Mesodermal cell (in vitro differentiated cells): ENCODE results near the gene CSF2.

Source experiments
- H3K27ac ChIP-seq: 2 replicates; pipeline ENCODE4 v1.7.0; 2013; ENCODE audit warnings: mild to moderate bottlenecking, low read depth, low read length, moderate library complexity; ENCODE audit not compliant: severe bottlenecking
- H3K36me3 ChIP-seq: 2 replicates; pipeline ENCODE4 v1.7.1; 2013; ENCODE audit warnings: mild to moderate bottlenecking, low read length, moderate library complexity; ENCODE audit not compliant: control insufficient read depth, insufficient read depth
- H3K4me1 ChIP-seq: one replicate; pipeline ENCODE4 v1.7.1; 2013; ENCODE audit warnings: mild to moderate bottlenecking, low read length; ENCODE audit not compliant: insufficient read depth, control insufficient read depth, poor library complexity, severe bottlenecking
- H3K4me3 ChIP-seq: 2 replicates; pipeline ENCODE4 v1.7.0; 2013; ENCODE audit warnings: low read length, control low read depth, mild to moderate bottlenecking; ENCODE audit not compliant: insufficient read depth, poor library complexity, severe bottlenecking; ENCODE audit errors: extremely low read depth
- H3K9me3 ChIP-seq: 2 replicates; pipeline ENCODE4 v1.7.1; 2013; ENCODE audit warnings: mild to moderate bottlenecking, low read length, moderate library complexity; ENCODE audit not compliant: control insufficient read depth
- WGBS, 2 experiments: methylation state at CpG; one replicate each; pipeline ENCODE4 v1.1.5; 2013; ENCODE audit warnings: missing lambda C conversion rate in 2 of 2; ENCODE audit not compliant: insufficient coverage in 2 of 2; 5-methylcytosine and 5-hydroxymethylcytosine counted together

CSF2 gene

GRCh38 chr5:132093271-132093670 is 19.7 kb downstream of the CSF2 start:
- H3K4me1 ChIP-seq = peaks cover 8% of the 10 kb centered on the region
- WGBS, 2 experiments = 56 to 100% methylated on average over 1 to 3 of the region's 3 CpGs

GRCh38 chr5:132094393-132095076 is 20.9 kb downstream of the CSF2 start:
- 90 to 91% methylated on average over 11 of the region's 12 CpGs for WGBS, 2 experiments
- Histone ChIP-seq H3K36me3 (no peaks in the 10 kb centered on the region), H3K27ac (no peak overlapping the region), H3K9me3 (no peaks in the 10 kb centered on the region), H3K4me1 (peaks cover 8% of the 10 kb centered on the region), H3K4me3 (no peak overlapping the region)

More at GRCh38 chr5:132093271-132093670, 19.7 kb downstream of the CSF2 start:
- Histone ChIP-seq H3K4me3 (no peak overlapping the region), H3K36me3 (no peaks in the 10 kb centered on the region), H3K9me3 (no peaks in the 10 kb centered on the region), H3K27ac (no peak overlapping the region)

GRCh38 chr5:132095077-132095410 is 21.5 kb downstream of the CSF2 start:
- H3K36me3 ChIP-seq = no peaks in the 10 kb centered on the region
- H3K9me3 ChIP-seq = no peaks in the 10 kb centered on the region
- no peak overlapping the region for H3K27ac ChIP-seq
- H3K4me3 ChIP-seq = no peak overlapping the region
- 87% methylated on average over 2 of the region's 2 CpGs; no CpG with 5 or more reads in 1 of the 2 experiments for WGBS, 2 experiments
- H3K4me1 ChIP-seq = peaks cover 8% of the 10 kb centered on the region

- Histone ChIP-seq H3K36me3 (no peaks in the 10 kb centered on the region), H3K4me3 (no peak overlapping the region), H3K27ac (no peak overlapping the region), H3K9me3 (no peaks in the 10 kb centered on the region), H3K4me1 (peaks cover 8% of the 10 kb centered on the region)
- 90 to 95% methylated on average over 6 of the region's 6 CpGs for WGBS, 2 experiments
These were observed 21.9 kb downstream of the CSF2 start for GRCh38 chr5:132095424-132095972.

- Histone ChIP-seq H3K27ac (no peak overlapping the region), H3K9me3 (no peaks in the 10 kb centered on the region), H3K36me3 (no peaks in the 10 kb centered on the region), H3K4me1 (peaks cover 8% of the 10 kb centered on the region), H3K4me3 (no peak overlapping the region)
- WGBS, 2 experiments = 83 to 100% methylated on average over 1 to 2 of the region's 3 CpGs
These were observed 23.3 kb downstream of the CSF2 start for GRCh38 chr5:132096904-132097303.

- H3K4me1 ChIP-seq = peaks cover 14% of the 10 kb centered on the region
- no peak overlapping the region for H3K4me3 ChIP-seq
- 86 to 91% methylated on average over 4 of the region's 5 CpGs for WGBS, 2 experiments
- H3K36me3 ChIP-seq = no peaks in the 10 kb centered on the region
- no peak overlapping the region for H3K27ac ChIP-seq
- no peaks in the 10 kb centered on the region for H3K9me3 ChIP-seq
These were observed 24.6 kb downstream of the CSF2 start for GRCh38 chr5:132098151-132098594.

- H3K4me1 ChIP-seq = peaks cover 15% of the 10 kb centered on the region
- H3K9me3 ChIP-seq = no peaks in the 10 kb centered on the region
- H3K27ac ChIP-seq = no peak overlapping the region
- no peak overlapping the region for H3K4me3 ChIP-seq
- H3K36me3 ChIP-seq = no peaks in the 10 kb centered on the region
These were observed 25.0 kb downstream of the CSF2 start for GRCh38 chr5:132098621-132099020.

- WGBS, 2 experiments = 79 to 86% methylated on average over 1 to 3 of the region's 5 CpGs
- Histone ChIP-seq H3K36me3 (no peaks in the 10 kb centered on the region), H3K27ac (no peak overlapping the region), H3K9me3 (no peaks in the 10 kb centered on the region), H3K4me1 (peaks cover 20% of the 10 kb centered on the region), H3K4me3 (no peak overlapping the region)
These were observed 25.6 kb downstream of the CSF2 start for GRCh38 chr5:132099076-132099748.

GRCh38 chr5:132099905-132100304 is 26.3 kb downstream of the CSF2 start:
- Histone ChIP-seq H3K36me3 (no peaks in the 10 kb centered on the region), H3K4me1 (peaks cover 16% of the 10 kb centered on the region), H3K9me3 (no peaks in the 10 kb centered on the region), H3K4me3 (no peak overlapping the region), H3K27ac (no peak overlapping the region)
- WGBS, 2 experiments = 88 to 93% methylated on average over 3 of the region's 3 CpGs

- Histone ChIP-seq H3K27ac (no peak overlapping the region), H3K36me3 (no peaks in the 10 kb centered on the region), H3K4me3 (no peak overlapping the region), H3K9me3 (no peaks in the 10 kb centered on the region), H3K4me1 (peaks cover 13% of the 10 kb centered on the region)
- WGBS, 2 experiments = 94 to 97% methylated on average over 5 to 6 of the region's 8 CpGs
These were observed 27.2 kb downstream of the CSF2 start for GRCh38 chr5:132100672-132101261.
